Activated T-cell treated with anti-CD3 and anti-CD28 coated beads for 48 hours (primary cell): ENCODE measurements around the gene ABCA8.
"Not testable (repeated sequence)": the region's sequence is repeated elsewhere in the genome, so short reads cannot be mapped to it uniquely, and the experiment has no call there.

Experiments
- DNase-seq: peaks from one replicate; pipeline ENCODE4 v3.0.0-alpha.2; 2020; ENCODE audit warnings: low read depth

ABCA8 gene

DNA sequence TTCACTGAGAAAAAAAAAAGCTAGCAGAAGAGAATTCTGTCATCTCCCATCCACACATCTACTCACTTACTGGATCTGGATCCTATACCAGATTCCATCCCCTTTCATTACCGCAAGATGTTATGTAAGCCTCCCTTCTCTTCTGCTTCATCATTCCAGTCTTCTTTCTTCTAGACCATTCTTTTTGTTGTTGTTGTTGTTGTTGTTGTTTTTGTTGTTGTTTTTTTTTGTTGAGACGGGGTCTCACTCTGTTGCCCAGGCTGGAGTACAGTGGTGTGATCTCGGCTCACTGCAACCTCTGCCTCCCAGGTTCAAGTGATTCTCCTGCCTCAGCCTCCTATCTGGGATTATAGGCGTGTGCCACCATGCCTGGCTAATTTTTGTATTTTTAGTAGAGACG, 131.0 kb downstream of the ABCA8 start:
- not testable (repeated sequence) for DNase-seq

DNA sequence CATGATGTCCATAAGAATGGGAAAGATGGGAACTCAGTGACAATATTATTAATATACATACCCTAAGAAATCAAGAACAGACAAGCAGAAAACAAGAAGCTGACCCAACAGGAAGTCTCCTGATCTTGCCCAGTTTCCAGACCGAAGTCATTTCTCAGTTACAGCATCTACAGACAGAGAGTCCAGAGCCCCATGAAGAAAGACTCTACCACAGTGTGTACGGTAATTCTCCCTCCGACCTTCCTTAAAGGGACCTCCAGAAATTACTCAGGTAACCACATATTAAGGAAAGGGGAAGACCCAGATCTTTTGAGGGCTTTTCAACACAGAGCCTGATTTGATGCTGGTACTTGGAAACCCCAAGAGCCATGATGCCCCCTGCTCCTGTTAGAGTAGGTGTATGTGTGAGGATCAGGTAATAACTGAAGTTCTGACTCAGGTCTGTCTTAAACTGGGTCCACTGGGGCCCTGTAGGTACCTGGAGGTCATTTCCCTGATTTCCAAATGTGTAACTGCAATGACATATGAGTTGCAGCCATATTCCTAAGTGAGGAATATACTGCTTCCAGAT, 132.4 kb downstream of the ABCA8 start:
- DNase-seq: no peak

DNA sequence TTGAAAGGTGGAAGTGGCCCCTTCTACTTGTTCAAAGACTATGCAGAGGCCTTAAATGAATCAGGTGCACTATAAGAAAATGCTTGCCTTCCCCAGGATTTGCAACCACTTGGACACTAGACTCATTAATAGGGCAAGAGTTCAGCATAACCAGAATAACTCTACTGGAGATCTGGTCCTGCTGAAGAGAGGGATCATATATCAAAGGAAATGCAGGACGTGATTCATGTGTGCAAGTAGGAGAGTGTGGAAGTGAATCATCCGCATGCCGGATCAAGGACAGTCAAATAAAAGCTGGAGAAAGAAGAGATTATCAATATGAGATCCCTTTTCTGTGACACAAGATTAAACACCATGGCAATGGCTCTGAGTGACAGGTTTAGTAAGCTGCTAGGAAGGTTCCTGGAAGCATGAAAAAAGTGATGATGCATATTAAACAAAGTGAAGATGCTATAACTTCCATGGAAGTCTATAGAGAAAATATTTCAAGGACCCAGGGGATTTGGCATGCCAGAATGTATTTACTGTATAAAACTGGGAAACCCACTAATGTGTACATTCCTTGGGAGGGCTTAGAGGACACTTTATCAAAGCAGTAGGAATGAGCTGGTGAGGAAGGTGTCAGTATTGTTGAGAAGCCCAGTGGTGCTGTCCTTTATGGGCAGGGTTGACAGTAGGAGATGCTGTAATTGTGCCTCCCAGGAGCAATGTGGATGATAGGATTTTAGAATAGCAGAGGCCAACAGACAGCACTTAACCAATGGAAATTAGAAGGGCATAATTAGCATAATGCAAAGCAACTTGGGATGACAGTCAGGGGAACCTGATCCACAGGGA, 133.1 kb downstream of the ABCA8 start:
- DNase-seq: no peak

DNA sequence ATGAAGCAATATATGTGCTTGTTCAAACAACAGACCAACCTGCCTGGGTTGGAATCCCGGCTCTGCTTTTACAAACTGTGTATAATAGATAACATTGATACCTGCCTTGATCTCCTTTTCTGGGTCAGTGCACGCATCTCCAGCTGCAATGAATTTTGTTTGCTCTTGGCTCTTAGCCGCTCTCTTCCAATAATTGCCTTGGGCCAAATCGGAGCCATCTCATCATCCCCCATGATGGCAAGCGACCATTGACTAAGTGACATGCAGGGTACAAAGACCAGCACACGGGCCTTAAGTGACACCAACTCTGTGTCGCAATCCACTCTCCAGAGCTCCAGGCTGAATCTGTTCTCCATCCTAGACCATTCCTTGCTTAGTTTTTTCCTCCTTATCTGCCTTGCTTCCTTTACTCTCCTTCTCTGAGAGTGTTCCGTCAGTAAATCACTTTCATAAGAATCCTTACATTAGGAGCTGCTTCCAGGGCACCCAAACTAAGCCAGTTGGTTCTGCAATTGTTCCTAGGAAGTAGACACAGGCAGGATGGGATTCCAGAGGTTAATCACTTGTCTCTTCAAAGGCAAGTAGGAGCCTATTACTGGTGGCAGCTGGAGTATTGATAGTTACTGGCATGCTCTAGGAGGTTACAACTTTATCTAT, 134.2 kb downstream of the ABCA8 start:
- no peak for DNase-seq

DNA sequence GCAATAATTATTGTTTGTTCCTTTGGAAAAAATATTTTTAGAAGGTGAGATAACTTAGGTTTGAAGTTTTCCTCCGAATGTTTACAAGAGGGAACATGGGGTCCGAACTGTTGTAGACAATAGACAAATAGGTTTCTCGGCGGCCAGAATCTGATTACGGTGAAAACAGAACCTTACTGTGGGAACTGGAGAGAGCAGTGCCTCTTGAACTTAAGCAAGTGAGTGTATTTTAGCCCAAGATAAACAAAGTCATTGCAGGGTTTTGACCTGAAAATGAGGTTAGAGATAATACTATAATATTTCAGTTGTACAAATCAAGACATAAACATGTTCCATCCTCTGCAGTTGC, 134.7 kb downstream of the ABCA8 start:
- DNase-seq: no peak

DNA sequence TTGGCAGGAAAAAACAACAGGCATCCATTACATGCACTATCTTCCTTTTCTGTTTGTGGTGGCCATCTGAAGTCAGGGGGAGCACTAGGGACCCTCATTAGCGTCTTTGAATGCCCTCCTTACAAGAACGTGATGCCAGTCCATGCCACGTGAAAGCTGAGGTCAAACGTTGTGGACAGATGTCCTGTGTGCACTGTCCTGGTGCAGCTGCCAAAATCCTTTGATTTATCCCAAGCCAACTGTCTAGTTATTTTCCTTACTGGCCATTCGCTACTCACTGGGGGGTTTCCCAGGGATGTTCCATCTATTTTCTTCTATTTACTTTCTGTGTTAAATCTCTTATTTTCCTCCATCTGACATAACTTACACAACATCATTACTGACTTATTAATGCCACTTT, 135.7 kb downstream of the ABCA8 start:
- no peak for DNase-seq
